PC-9 (cell line): ENCODE results near the gene SETD7. TPM values are rescaled to one million over a fixed set of nuclear protein-coding genes. Genes with fewer than 3 reads are reported as not detected.

ENCODE experiments used
- BruUV-seq: library from RNA; stranded (reverse); fragments of 400-500 nt; replicated peaks from 2 replicates; lab custom pipeline; 2021; lab: Mats Ljungman, UMichigan
- CTCF ChIA-PET: fragments of 300-600 bp; sonication (Branson Sonifier 250); formaldehyde crosslinking; loops from one replicate; lab custom pipeline; 2022; ENCODE audit warnings: antibody characterized with exemption; lab: Charles Lee
- POLR2A ChIA-PET: fragments of 300-600 bp; sonication (Branson Sonifier 250); formaldehyde crosslinking; loops from one replicate; lab custom pipeline; 2022; ENCODE audit warnings: antibody characterized with exemption; ENCODE audit not compliant: unreplicated experiment; lab: Charles Lee
- DNase-seq, 2 experiments: peaks; one replicate each; pipeline versions ENCODE4 v3.0.0 to v3.0.0-alpha.2; 2015 to 2022; ENCODE audit warnings: mixed read lengths in 1 of 2
- H2AFZ ChIP-seq: fragments of 200-600 bp; sonication (generic); 2 replicates; pipeline ENCODE4 v1.8.1; 2017; ENCODE audit warnings: antibody characterized with exemption
- H3F3A ChIP-seq: fragments of 200-600 bp; sonication (generic); 2 replicates; pipeline ENCODE4 v1.8.1; 2017; ENCODE audit warnings: antibody characterized with exemption, mild to moderate bottlenecking, low read depth; ENCODE audit not compliant: insufficient read depth
- H3K27ac ChIP-seq: fragments of 200-600 bp; sonication (generic); 2 replicates; pipeline ENCODE4 v1.6.1; 2016; ENCODE audit warnings: mixed run types
- H3K27me3 ChIP-seq: fragments of 200-600 bp; sonication (generic); 2 replicates; pipeline ENCODE4 v1.6.1; 2016; ENCODE audit warnings: low read depth, mixed run types; ENCODE audit not compliant: insufficient read depth
- H3K36me3 ChIP-seq: fragments of 200-600 bp; sonication (generic); 2 replicates; pipeline ENCODE4 v1.6.1; 2016; ENCODE audit warnings: low read depth, mixed run types
- H3K4me1 ChIP-seq: fragments of 200-600 bp; sonication (generic); replicated peaks from 2 replicates; pipeline ENCODE4 v1.6.1; 2016; ENCODE audit warnings: mixed run types; ENCODE audit not compliant: insufficient read depth
- H3K4me2 ChIP-seq: fragments of 200-600 bp; sonication (generic); 2 replicates; pipeline ENCODE4 v1.6.1; 2017; ENCODE audit warnings: mixed run types
- H3K4me3 ChIP-seq: fragments of 200-600 bp; sonication (generic); 2 replicates; pipeline ENCODE4 v1.6.1; 2016; ENCODE audit warnings: mixed run types
- H3K79me2 ChIP-seq: fragments of 200-600 bp; sonication (generic); 2 replicates; pipeline ENCODE4 v1.6.1; 2017; ENCODE audit warnings: low read depth, mixed run types
- H3K9me2 ChIP-seq: fragments of 200-600 bp; sonication (generic); 2 replicates; pipeline ENCODE4 v1.8.1; 2017; ENCODE audit warnings: mild to moderate bottlenecking; ENCODE audit not compliant: insufficient read depth
- H3K9me3 ChIP-seq: fragments of 200-600 bp; sonication (generic); 2 replicates; pipeline ENCODE4 v1.8.1; 2016; ENCODE audit warnings: low read depth; ENCODE audit not compliant: insufficient read depth
- H4K20me1 ChIP-seq: fragments of 200-600 bp; sonication (generic); 2 replicates; pipeline ENCODE4 v1.8.1; 2017; ENCODE audit not compliant: insufficient read depth
- EZH2 ChIP-seq: fragments of 200-600 bp; sonication (generic); IDR thresholded peaks from 2 replicates; pipeline ENCODE4 v1.8.0; 2017; ENCODE audit warnings: antibody characterized with exemption, low read depth
- intact Hi-C: fragments of 100-400 bp; cut with micrococcal nuclease; formaldehyde crosslinking; loops from one replicate; pipeline ENCODE4 v1.10.0; 2022; ENCODE audit not compliant: unreplicated experiment
- total RNA-seq: library from RNA; stranded (reverse); gene quantifications from 2 replicates; pipeline ENCODE4 v1.2.3, GENCODE V29; 2021
- TF ChIP-seq, protein P1 (sequence below): fragments of 200-600 bp; sonication (generic); conservative IDR thresholded peaks from 2 replicates; pipeline ENCODE4 v1.6.1; 2017; ENCODE audit warnings: mixed run types, antibody characterized with exemption, mild to moderate bottlenecking, moderate library complexity

Gene SETD7
- total RNA-seq, 1 experiment from 2014 or later: 36.5 TPM

DNA sequence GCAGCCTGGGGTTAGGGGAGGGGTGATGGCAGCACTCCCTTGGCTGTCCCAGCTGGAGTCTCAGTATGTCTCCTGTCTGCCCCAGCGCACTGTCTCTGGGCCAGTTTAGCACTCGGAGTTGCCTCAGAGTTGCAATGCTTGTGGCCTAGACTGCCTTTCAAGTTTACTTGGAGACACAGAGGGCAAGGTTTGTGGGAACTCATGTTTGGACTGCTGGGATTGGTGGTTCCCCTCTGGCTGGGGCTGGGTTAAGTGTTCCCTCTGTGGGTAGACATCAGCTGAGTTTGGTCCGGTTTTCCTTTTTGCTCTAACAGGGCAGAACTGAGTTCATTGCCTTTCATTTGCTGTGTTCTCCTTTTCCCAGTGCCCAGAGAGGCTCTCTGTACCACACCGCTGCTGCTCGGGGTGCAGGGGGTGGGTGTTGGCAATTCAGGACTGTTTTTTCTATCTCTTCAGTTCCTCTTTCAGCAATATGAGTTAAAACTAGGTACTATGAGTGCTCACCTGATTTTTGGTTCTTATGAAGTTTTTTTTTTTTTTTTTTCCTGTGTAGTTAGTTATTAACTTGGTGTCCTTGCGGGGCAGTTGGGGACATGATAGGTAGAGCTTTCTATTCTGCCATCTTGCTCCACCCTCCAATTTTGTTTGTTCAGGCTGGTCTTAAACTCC lies 84.9 kb downstream of the SETD7 start:
- POLR2A ChIA-PET: interaction anchor here (0.6 kb wide), 1 partner anchor 84 kb away, joined by 5 read pairs; no protein-coding TSS in a partner anchor
- no peaks in the 10 kb centered on the region; the same call in 1 of the 2 replicates for H3K79me2 ChIP-seq
- intact Hi-C loops: no loop called here
- H3K9me2 ChIP-seq: no peaks in the 10 kb centered on the region
- no peak overlapping the region for H3K27ac ChIP-seq
- no peak overlapping the region for H3K4me2 ChIP-seq
- H4K20me1 ChIP-seq: no peaks in the 10 kb centered on the region; the same call in none of the 2 replicates
- no TSS peak for BruUV-seq
- H3K4me3 ChIP-seq: no peak overlapping the region
- no peak for DNase-seq
- CTCF ChIA-PET: interaction anchor here (0.7 kb wide), 1 partner anchor 418 kb away, joined by 3 read pairs; no protein-coding TSS in a partner anchor
- H3F3A ChIP-seq: no peaks in the 10 kb centered on the region
- no peaks in the 10 kb centered on the region for H3K4me1 ChIP-seq
- TF ChIP-seq, protein P1, sequence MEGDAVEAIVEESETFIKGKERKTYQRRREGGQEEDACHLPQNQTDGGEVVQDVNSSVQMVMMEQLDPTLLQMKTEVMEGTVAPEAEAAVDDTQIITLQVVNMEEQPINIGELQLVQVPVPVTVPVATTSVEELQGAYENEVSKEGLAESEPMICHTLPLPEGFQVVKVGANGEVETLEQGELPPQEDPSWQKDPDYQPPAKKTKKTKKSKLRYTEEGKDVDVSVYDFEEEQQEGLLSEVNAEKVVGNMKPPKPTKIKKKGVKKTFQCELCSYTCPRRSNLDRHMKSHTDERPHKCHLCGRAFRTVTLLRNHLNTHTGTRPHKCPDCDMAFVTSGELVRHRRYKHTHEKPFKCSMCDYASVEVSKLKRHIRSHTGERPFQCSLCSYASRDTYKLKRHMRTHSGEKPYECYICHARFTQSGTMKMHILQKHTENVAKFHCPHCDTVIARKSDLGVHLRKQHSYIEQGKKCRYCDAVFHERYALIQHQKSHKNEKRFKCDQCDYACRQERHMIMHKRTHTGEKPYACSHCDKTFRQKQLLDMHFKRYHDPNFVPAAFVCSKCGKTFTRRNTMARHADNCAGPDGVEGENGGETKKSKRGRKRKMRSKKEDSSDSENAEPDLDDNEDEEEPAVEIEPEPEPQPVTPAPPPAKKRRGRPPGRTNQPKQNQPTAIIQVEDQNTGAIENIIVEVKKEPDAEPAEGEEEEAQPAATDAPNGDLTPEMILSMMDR: no peak
- TF ChIP-seq EZH2: no peak
- no peaks in the 10 kb centered on the region for H3K9me3 ChIP-seq
- no peaks in the 10 kb centered on the region for H3K27me3 ChIP-seq
- no peak overlapping the region for H2AFZ ChIP-seq
- H3K36me3 ChIP-seq: no peaks in the 10 kb centered on the region

DNA sequence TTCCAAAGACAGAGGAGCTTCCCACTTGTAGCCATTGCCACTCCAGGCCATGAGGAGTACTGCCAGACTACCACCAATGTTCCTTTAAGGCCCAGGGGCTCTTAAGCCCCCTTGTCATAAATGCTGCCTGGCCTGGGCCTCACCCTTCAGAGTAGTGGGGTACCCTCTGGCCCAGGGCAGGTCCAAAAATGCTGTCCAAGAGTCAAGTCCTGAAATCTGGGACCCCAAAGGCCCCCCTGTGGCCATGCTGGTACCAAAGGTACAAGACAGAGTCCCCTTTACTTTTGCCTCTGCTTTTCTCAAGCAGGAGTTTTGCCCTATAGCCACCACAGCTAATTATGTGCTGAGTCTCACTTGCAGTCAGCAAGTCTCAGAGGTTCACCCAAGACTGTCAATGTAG lies 85.7 kb downstream of the SETD7 start:
- Histone ChIP-seq H3K9me2 (no peaks in the 10 kb centered on the region), H3K4me1 (no peaks in the 10 kb centered on the region), H3K4me2 (no peak overlapping the region), H3F3A (no peaks in the 10 kb centered on the region), H4K20me1 (no peaks in the 10 kb centered on the region; the same call in none of the 2 replicates), H3K79me2 (no peaks in the 10 kb centered on the region; the same call in 1 of the 2 replicates), H3K27me3 (no peaks in the 10 kb centered on the region), H3K27ac (no peak overlapping the region), H3K36me3 (no peaks in the 10 kb centered on the region), H3K4me3 (no peak overlapping the region), H2AFZ (no peak overlapping the region), H3K9me3 (no peaks in the 10 kb centered on the region)
- TF ChIP-seq, protein P1: no peak
- no peak for TF ChIP-seq EZH2
- DNase-seq: no peak
- ChIA-PET CTCF (no interaction called here), POLR2A (no interaction called here)
- no TSS peak for BruUV-seq
- intact Hi-C loops: no loop called here

DNA sequence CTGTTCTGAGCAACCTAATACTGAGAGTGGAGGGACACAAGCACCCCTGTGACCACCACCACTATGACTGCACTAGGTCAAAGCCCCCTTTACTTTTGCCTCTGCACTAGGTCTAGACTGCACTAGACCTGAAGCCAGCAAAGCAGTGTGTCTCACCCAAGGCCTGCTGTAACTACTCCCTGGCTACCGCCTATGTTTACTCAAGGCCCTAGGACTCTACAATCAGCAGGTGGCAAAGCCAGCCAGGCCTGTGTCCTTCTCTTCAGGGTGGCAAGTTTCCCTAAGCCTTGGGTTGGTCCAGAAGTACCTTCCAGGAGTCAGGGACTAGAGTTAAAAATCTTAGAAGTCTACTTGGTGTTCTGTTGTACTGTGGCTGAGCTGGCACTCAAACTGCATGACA lies 86.2 kb downstream of the SETD7 start:
- H3K9me3 ChIP-seq: no peaks in the 10 kb centered on the region
- BruUV-seq: no TSS peak
- H4K20me1 ChIP-seq: no peaks in the 10 kb centered on the region; the same call in none of the 2 replicates
- H3K36me3 ChIP-seq: no peaks in the 10 kb centered on the region
- DNase-seq: no peak
- H3K79me2 ChIP-seq: no peaks in the 10 kb centered on the region; the same call in 1 of the 2 replicates
- intact Hi-C loops: no loop called here
- no peaks in the 10 kb centered on the region for H3K4me1 ChIP-seq
- no peaks in the 10 kb centered on the region for H3F3A ChIP-seq
- no peaks in the 10 kb centered on the region for H3K27me3 ChIP-seq
- H2AFZ ChIP-seq: no peak overlapping the region
- no peak overlapping the region for H3K4me3 ChIP-seq
- H3K4me2 ChIP-seq: no peak overlapping the region
- no peak overlapping the region for H3K27ac ChIP-seq
- ChIA-PET CTCF (no interaction called here), POLR2A (no interaction called here)
- TF ChIP-seq, protein P1: no peak
- TF ChIP-seq EZH2: no peak
- no peaks in the 10 kb centered on the region for H3K9me2 ChIP-seq
